HepG2 (cell line): ENCODE results near the gene KLHDC4. TPM values are rescaled to one million over a fixed set of nuclear protein-coding genes. Genes with fewer than 3 reads are reported as not detected.

Source experiments
- ATF6 ChIP-seq: sonication (generic); formaldehyde crosslinking; conservative IDR thresholded peaks from 2 replicates; pipeline ENCODE4 v1.4.0; 2020; ENCODE audit warnings: missing genetic modification reagents
- GATA4 ChIP-seq: sonication (generic); IDR thresholded peaks from 2 replicates; pipeline ENCODE4 v1.6.1; 2016; ENCODE audit warnings: antibody characterized with exemption, low read depth, borderline replicate concordance
- HES4 ChIP-seq: sonication (generic); formaldehyde crosslinking; IDR thresholded peaks from 2 replicates; pipeline ENCODE4 v1.9.0; 2021; ENCODE audit warnings: mild to moderate bottlenecking, missing genetic modification reagents, borderline replicate concordance
- MBD4 ChIP-seq: IDR thresholded peaks from 2 replicates; pipeline ENCODE4 v1.6.1; 2012; ENCODE audit warnings: low read length, inconsistent platforms, borderline replicate concordance
- MED1 ChIP-seq: sonication (generic); formaldehyde crosslinking; IDR thresholded peaks from 2 replicates; pipeline ENCODE4 v1.4.0; 2020; ENCODE audit warnings: missing genetic modification reagents
- NCOA1 ChIP-seq: sonication (generic); formaldehyde crosslinking; IDR thresholded peaks from 2 replicates; pipeline ENCODE4 v1.9.0; 2021; ENCODE audit warnings: missing genetic modification reagents
- PLSCR1 ChIP-seq: sonication (generic); formaldehyde crosslinking; IDR thresholded peaks from 2 replicates; pipeline ENCODE4 v1.5.0; 2020; ENCODE audit warnings: missing genetic modification reagents, mild to moderate bottlenecking, borderline replicate concordance
- REST ChIP-seq, 2 experiments: IDR thresholded peaks; 2 replicates each; pipeline ENCODE4 v1.6.1; 2011 to 2012; ENCODE audit warnings: low read length in 2 of 2, borderline replicate concordance in 1 of 2, low read depth in 1 of 2, mild to moderate bottlenecking in 1 of 2, moderate library complexity in 1 of 2
- TOPORS ChIP-seq: sonication (generic); formaldehyde crosslinking; IDR thresholded peaks from 2 replicates; pipeline ENCODE4 v1.8.0; 2023; ENCODE audit warnings: mild to moderate bottlenecking, missing genetic modification reagents
- ZBTB42 ChIP-seq: sonication (generic); formaldehyde crosslinking; IDR thresholded peaks from 2 replicates; pipeline ENCODE4 v1.5.0; 2020; ENCODE audit warnings: mild to moderate bottlenecking, missing genetic modification reagents
- ZC3H4 ChIP-seq: sonication (generic); formaldehyde crosslinking; IDR thresholded peaks from 2 replicates; pipeline ENCODE4 v1.4.0; 2020; ENCODE audit warnings: missing genetic modification reagents, borderline replicate concordance
- ZNF280B ChIP-seq: sonication (generic); formaldehyde crosslinking; IDR thresholded peaks from 2 replicates; pipeline ENCODE4 v1.5.0; 2020; ENCODE audit warnings: missing genetic modification reagents, mild to moderate bottlenecking, borderline replicate concordance
- ZNF383 ChIP-seq: sonication (generic); formaldehyde crosslinking; IDR thresholded peaks from 2 replicates; pipeline ENCODE4 v1.4.0; 2020; ENCODE audit warnings: missing genetic modification reagents, mild to moderate bottlenecking, borderline replicate concordance
- ZNF710 ChIP-seq: sonication (generic); formaldehyde crosslinking; IDR thresholded peaks from 2 replicates; pipeline ENCODE4 v1.5.0; 2020; ENCODE audit warnings: mild to moderate bottlenecking, missing genetic modification reagents, borderline replicate concordance
- ZNF766 ChIP-seq: sonication (generic); formaldehyde crosslinking; IDR thresholded peaks from 2 replicates; pipeline ENCODE4 v1.5.0; 2020; ENCODE audit warnings: missing genetic modification reagents, borderline replicate concordance
- ZNF883 ChIP-seq: sonication (generic); formaldehyde crosslinking; IDR thresholded peaks from 2 replicates; pipeline ENCODE4 v1.5.1; 2020; ENCODE audit warnings: mild to moderate bottlenecking, missing genetic modification reagents; ENCODE audit errors: not compliant biosample characterization
- ZSCAN12 ChIP-seq: sonication (generic); formaldehyde crosslinking; IDR thresholded peaks from 2 replicates; pipeline ENCODE4 v1.9.0; 2021; ENCODE audit warnings: mild to moderate bottlenecking, missing genetic modification reagents
- polyA plus RNA-seq, 8 experiments: library from polyadenylated mRNA; depleted of rRNA in 3 of 8; stranded (reverse) in 7 of 8; unstranded in 1 of 8; fragments of >200 nt; fragmentation: Illumina TruSeq in 4 of 8; extraction: Trizol in 4 of 8; gene quantifications; 2 replicates each; pipeline versions ENCODE4 v1.2.1 to v1.2.3, GENCODE V29; 2011 to 2016; ENCODE audit warnings: low read depth in 4 of 8, missing spikeins in 1 of 8, mixed read lengths in 1 of 8; ENCODE audit not compliant: insufficient read depth in 1 of 8
- total RNA-seq, 5 experiments: library from RNA; depleted of rRNA; stranded (reverse); fragments of >200 nt; fragmentation: Illumina TruSeq; extraction: Trizol; gene quantifications; 2 replicates each; pipeline ENCODE4 v1.2.3, GENCODE V29; 2016; ENCODE audit warnings: low read depth in 1 of 5

Gene KLHDC4
- total and polyA plus RNA-seq, 2 of the 13 experiments (the other 11 are each of a cell fraction or from before 2014, with no cell fraction given) = 18.7 to 31.8 TPM

- TF ChIP-seq TOPORS (CRISPR knock-in tag) (no peak; the same call in 1 of the 2 replicates), MED1 (CRISPR knock-in tag) (peak; percentile 94), PLSCR1 (no peak), HES4 (CRISPR knock-in tag) (0 out of 2 replicates have a peak, but pooled peaks have one; percentile 10), REST (IDR thresholded peaks at IDR 0.05; ENCODE audit: borderline replicate concordance in 1 of 2, low read depth in 1 of 2, low read length in 2 of 2) (peak in 1 of 2 experiments; percentile 53; a peak in 1 of 4 replicates), ZNF883 (CRISPR knock-in tag) (no peak), ZC3H4 (CRISPR knock-in tag) (peak; percentile 85; the same call in 1 of the 2 replicates), ZNF710 (CRISPR knock-in tag) (peak; percentile 84; the same call in 1 of the 2 replicates), ZNF280B (CRISPR knock-in tag) (no peak), ZNF383 (CRISPR knock-in tag) (no peak), ATF6 (CRISPR knock-in tag) (no peak), ZNF766 (CRISPR knock-in tag) (peak; percentile 60; the same call in 1 of the 2 replicates), MBD4 (no peak), GATA4 (0 out of 2 replicates have a peak, but pooled peaks have one; percentile 3), ZSCAN12 (CRISPR knock-in tag) (no peak), NCOA1 (CRISPR knock-in tag) (no peak; the same call in 1 of the 2 replicates), ZBTB42 (CRISPR knock-in tag) (0 out of 2 replicates have a peak, but pooled peaks have one; percentile 50)
Observed at GRCh38 chr16:87789437-87790291, 23.9 kb upstream of the KLHDC4 start (continued).
